Bronchial epithelial cell (primary cell): ENCODE measurements around the gene PHOX2A. TPM values are rescaled to one million over a fixed set of nuclear protein-coding genes. Genes with fewer than 3 reads are reported as not detected.

Experiments
- DNase-seq: peaks from one replicate; pipeline ENCODE4 v3.0.0-alpha.2; 2010; ENCODE audit warnings: low read depth
- FAIRE-seq: peaks from 2 replicates; lab custom pipeline; 2011; peaks lifted over from hg19 to GRCh38; lab: Jason Lieb, UNC
- H3K27me3 ChIP-seq: 2 replicates; pipeline ENCODE4 v1.5.1; 2011; ENCODE audit warnings: low read length; ENCODE audit not compliant: control insufficient read depth, insufficient read depth
- H3K36me3 ChIP-seq: 2 replicates; pipeline ENCODE4 v1.5.1; 2011; ENCODE audit warnings: low read length; ENCODE audit not compliant: control insufficient read depth, insufficient read depth
- H3K4me3 ChIP-seq: 2 replicates; pipeline ENCODE4 v1.5.1; 2011; ENCODE audit warnings: mild to moderate bottlenecking, low read depth, low read length, control low read depth
- CTCF ChIP-seq: IDR thresholded peaks from 2 replicates; pipeline ENCODE4 v1.5.1; 2011; ENCODE audit warnings: mild to moderate bottlenecking, moderate library complexity, low read length, control low read depth, inconsistent platforms; ENCODE audit not compliant: insufficient read depth, severe bottlenecking
- total RNA-seq: library from RNA; depleted of rRNA; stranded (reverse); fragments of >200 nt; gene quantifications from 2 replicates; pipeline ENCODE4 v1.2.1, GENCODE V29; 2014

The PHOX2A gene
- total RNA-seq, 1 donor from 2014 or later, result not detected

GRCh38 chr11:72228844-72229231 is 15.1 kb downstream of the PHOX2A start:
- TF ChIP-seq CTCF, result no peak
- no peak for FAIRE-seq

GRCh38 chr11:72228229-72228843 is 15.6 kb downstream of the PHOX2A start:
- TF ChIP-seq CTCF, result peak; percentile 48
- H3K27me3 ChIP-seq, result no peaks in the 10 kb centered on the region
- no peak overlapping the region for H3K4me3 ChIP-seq
- DNase-seq (no peak), FAIRE-seq (no peak)
- peaks cover 56% of the 10 kb centered on the region for H3K36me3 ChIP-seq

More at GRCh38 chr11:72228844-72229231, 15.1 kb downstream of the PHOX2A start:
- DNase-seq, result no peak
- peaks cover 61% of the 10 kb centered on the region for H3K36me3 ChIP-seq
- H3K27me3 ChIP-seq, result no peaks in the 10 kb centered on the region
- H3K4me3 ChIP-seq, result no peak overlapping the region

- FAIRE-seq (no peak), DNase-seq (no peak)
- no peak overlapping the region for H3K4me3 ChIP-seq
- peaks cover 49% of the 10 kb centered on the region for H3K36me3 ChIP-seq
- H3K27me3 ChIP-seq, result no peaks in the 10 kb centered on the region
- TF ChIP-seq CTCF, result no peak
Measured at GRCh38 chr11:72227316-72228228, 16.4 kb downstream of the PHOX2A start.

- no peak for TF ChIP-seq CTCF
- DNase-seq, result no peak
- H3K4me3 ChIP-seq, result no peak overlapping the region
- peaks cover 41% of the 10 kb centered on the region for H3K36me3 ChIP-seq
- no peaks in the 10 kb centered on the region for H3K27me3 ChIP-seq
- no peak for FAIRE-seq
Measured at GRCh38 chr11:72226701-72227100, 17.3 kb downstream of the PHOX2A start.

GRCh38 chr11:72225411-72225951 is 18.5 kb downstream of the PHOX2A start:
- no peak for TF ChIP-seq CTCF
- peaks cover 29% of the 10 kb centered on the region for H3K36me3 ChIP-seq
- peak overlapping the region; percentile 66 for H3K4me3 ChIP-seq
- no peaks in the 10 kb centered on the region for H3K27me3 ChIP-seq
- FAIRE-seq (no peak), DNase-seq (no peak)
